ENCODE results near the gene WEE2. TPM values are rescaled to one million over a fixed set of nuclear protein-coding genes. Genes with fewer than 3 reads are reported as not detected.
"Not testable (repeated sequence)": the region's sequence is repeated elsewhere in the genome, so short reads cannot be mapped to it uniquely, and the experiment has no call there.

Gene WEE2
- total RNA-seq, 2 experiments from 2014 or later: 0.08 to 0.14 TPM

GRCh38 chr7:141763797-141764196 is 55.6 kb downstream of the WEE2 start, which contains the start of gene TAS2R3:
Gene TAS2R3, plus strand, starts transcription at chr7:141764097. Its CDS starts 62 bp downstream, at chr7:141764159.
- Histone ChIP-seq H3K27ac (ENCODE audit: low read depth in 1 of 2, low read length in 2 of 2) (no peak within 1 kb of the TSS), H3K4me1 (ENCODE audit: insufficient read depth, low read length) (no peaks in the 10 kb centered on the region), H3K36me3 (ENCODE audit: insufficient read depth, low read length) (peaks cover 37% of the 10 kb centered on the region), H3K27me3 (ENCODE audit: control insufficient read depth in 1 of 2, insufficient read depth in 2 of 2, low read length in 2 of 2) (no peaks in the 10 kb centered on the region), H3K4me3 (ENCODE audit: low read length) (no peak within 1 kb of the TSS), H3K9me3 (ENCODE audit: control insufficient read depth in 1 of 2, insufficient read depth in 1 of 2, low read length in 2 of 2) (no peaks in the 10 kb centered on the region)
- H3K4me3 Mint-ChIP-seq: no peak within 1 kb of the TSS
- no peak for TF ChIP-seq CTCF (IDR thresholded peaks at IDR 0.05)
- intact Hi-C loops (cut with DNase I, micrococcal nuclease): no loop called here
- H3K36me3 Mint-ChIP-seq (ENCODE audit: low read depth): peaks cover 85% of the 10 kb centered on the region
- no peak within 1 kb of the TSS for H3K27ac Mint-ChIP-seq
- no peaks in the 10 kb centered on the region for H3K27me3 Mint-ChIP-seq
- H3K9me3 Mint-ChIP-seq: no peaks in the 10 kb centered on the region
- POLR2A ChIA-PET: interaction anchor here (1.1 kb wide), 1 partner anchor 26 kb away, joined by 3 read pairs; the partner anchor contains the start of gene SSBP1
- no peaks in the 10 kb centered on the region for H3K4me1 Mint-ChIP-seq (ENCODE audit: low read depth)
- no peak for DNase-seq
- no peak for ATAC-seq (ENCODE audit: poor library complexity)
- CTCF ChIA-PET: no interaction called here

- CTCF ChIA-PET; ATAC-seq (ENCODE audit: poor library complexity); H3K27me3 ChIP-seq (ENCODE audit: control insufficient read depth in 1 of 2, insufficient read depth in 2 of 2, low read length in 2 of 2); H3K36me3 ChIP-seq (ENCODE audit: insufficient read depth, low read length); H3K27ac ChIP-seq (ENCODE audit: low read depth in 1 of 2, low read length in 2 of 2); H3K27ac Mint-ChIP-seq; H3K9me3 ChIP-seq (ENCODE audit: control insufficient read depth in 1 of 2, insufficient read depth in 1 of 2, low read length in 2 of 2); DNase-seq; H3K4me3 Mint-ChIP-seq; H3K27me3 Mint-ChIP-seq; POLR2A ChIA-PET; H3K4me3 ChIP-seq (ENCODE audit: low read length); H3K4me1 Mint-ChIP-seq (ENCODE audit: low read depth); H3K9me3 Mint-ChIP-seq; H3K4me1 ChIP-seq (ENCODE audit: insufficient read depth, low read length); intact Hi-C loops (cut with DNase I, micrococcal nuclease): not testable (repeated sequence)
- peaks cover 65% of the 10 kb centered on the region for H3K36me3 Mint-ChIP-seq (ENCODE audit: low read depth)
Observed at GRCh38 chr7:141770083-141770583, 62.0 kb downstream of the WEE2 start.

GRCh38 chr7:141776374-141776773 is 68.2 kb downstream of the WEE2 start, which contains the start of gene TAS2R4:
Gene TAS2R4, plus strand, starts transcription at chr7:141776674. Its CDS starts 1,815 bp downstream, at chr7:141778489.
- H3K27me3 ChIP-seq (ENCODE audit: control insufficient read depth in 1 of 2, insufficient read depth in 2 of 2, low read length in 2 of 2): no peaks in the 10 kb centered on the region
- intact Hi-C loops (cut with DNase I, micrococcal nuclease): no loop called here
- H3K4me3 ChIP-seq (ENCODE audit: low read length): no peak within 1 kb of the TSS
- H3K27ac Mint-ChIP-seq: no peak within 1 kb of the TSS
- peaks cover 0 to 4% of the 10 kb centered on the region in 2 experiments for H3K9me3 ChIP-seq (ENCODE audit: control insufficient read depth in 1 of 2, insufficient read depth in 1 of 2, low read length in 2 of 2)
- peaks cover 20% of the 10 kb centered on the region for H3K36me3 ChIP-seq (ENCODE audit: insufficient read depth, low read length)
- H3K36me3 Mint-ChIP-seq (ENCODE audit: low read depth): peaks cover 78% of the 10 kb centered on the region
- no peak for TF ChIP-seq CTCF (IDR thresholded peaks at IDR 0.05)
- CTCF ChIA-PET: no interaction called here
- no peaks in the 10 kb centered on the region for H3K4me1 ChIP-seq (ENCODE audit: insufficient read depth, low read length)
- H3K27ac ChIP-seq (ENCODE audit: low read depth in 1 of 2, low read length in 2 of 2): no peak within 1 kb of the TSS
- no peaks in the 10 kb centered on the region for H3K4me1 Mint-ChIP-seq (ENCODE audit: low read depth)
- no peaks in the 10 kb centered on the region for H3K27me3 Mint-ChIP-seq
- H3K4me3 Mint-ChIP-seq: no peak within 1 kb of the TSS
- POLR2A ChIA-PET: no interaction called here
- peaks cover 2% of the 10 kb centered on the region for H3K9me3 Mint-ChIP-seq
- no peak for DNase-seq
- no peak for ATAC-seq (ENCODE audit: poor library complexity)

Other genes with a start within 250 kb of the WEE2 start
- 10 to 100 TPM; 18.9 to 20.5 TPM for gene AGK, start 156.9 kb upstream of the WEE2 start, total RNA-seq
- gene DENND11, start 6.2 kb upstream of the WEE2 start, total RNA-seq: 10 to 100 TPM; 39.2 to 41.1 TPM
- 100 to 1,000 TPM; 108 to 116 TPM for gene SSBP1, start 30.0 kb downstream of the WEE2 start, total RNA-seq
- under 1 TPM; 0.25 to 0.31 TPM for gene TAS2R3, start 55.7 kb downstream of the WEE2 start, total RNA-seq
- gene TAS2R4, start 68.3 kb downstream of the WEE2 start, total RNA-seq: under 1 TPM; 0.16 to 0.17 TPM
- under 1 TPM; 0.47 to 0.56 TPM for gene TAS2R5, start 81.9 kb downstream of the WEE2 start, total RNA-seq
- not detected for gene PRSS37, start 133.1 kb downstream of the WEE2 start, total RNA-seq
- gene OR9A4, start 208.0 kb downstream of the WEE2 start, total RNA-seq: not detected
- gene CLEC5A, start 238.6 kb downstream of the WEE2 start, total RNA-seq: not detected